ENCODE results near the gene PLCB4.

The PLCB4 gene

DNA sequence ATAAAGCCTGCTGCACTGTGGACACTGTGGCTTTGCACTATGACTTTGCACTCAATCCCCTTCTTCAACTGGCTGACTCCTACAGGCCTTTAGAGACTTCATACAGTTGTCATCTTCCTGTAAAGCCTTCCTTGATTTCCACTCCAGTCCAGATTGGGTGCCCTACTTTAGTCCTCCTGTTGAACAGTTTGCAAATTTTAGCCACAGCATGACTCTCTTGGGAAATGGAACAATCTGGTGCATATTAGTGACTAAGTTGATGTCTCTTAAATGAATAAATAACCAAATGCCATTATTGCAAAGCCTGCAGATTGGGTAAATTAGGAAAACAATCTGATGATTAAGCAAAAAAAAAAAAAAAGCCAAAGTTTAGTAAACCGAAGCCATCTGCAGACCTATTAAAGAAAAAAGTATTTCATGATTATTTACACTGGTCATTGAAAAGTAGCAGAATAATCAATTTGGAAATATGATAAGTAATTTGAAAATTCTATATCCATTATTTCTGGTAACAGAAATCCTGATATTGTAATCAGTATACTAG is 12.6 kb downstream of the PLCB4 start:
- TF ChIP-seq, protein P1, sequence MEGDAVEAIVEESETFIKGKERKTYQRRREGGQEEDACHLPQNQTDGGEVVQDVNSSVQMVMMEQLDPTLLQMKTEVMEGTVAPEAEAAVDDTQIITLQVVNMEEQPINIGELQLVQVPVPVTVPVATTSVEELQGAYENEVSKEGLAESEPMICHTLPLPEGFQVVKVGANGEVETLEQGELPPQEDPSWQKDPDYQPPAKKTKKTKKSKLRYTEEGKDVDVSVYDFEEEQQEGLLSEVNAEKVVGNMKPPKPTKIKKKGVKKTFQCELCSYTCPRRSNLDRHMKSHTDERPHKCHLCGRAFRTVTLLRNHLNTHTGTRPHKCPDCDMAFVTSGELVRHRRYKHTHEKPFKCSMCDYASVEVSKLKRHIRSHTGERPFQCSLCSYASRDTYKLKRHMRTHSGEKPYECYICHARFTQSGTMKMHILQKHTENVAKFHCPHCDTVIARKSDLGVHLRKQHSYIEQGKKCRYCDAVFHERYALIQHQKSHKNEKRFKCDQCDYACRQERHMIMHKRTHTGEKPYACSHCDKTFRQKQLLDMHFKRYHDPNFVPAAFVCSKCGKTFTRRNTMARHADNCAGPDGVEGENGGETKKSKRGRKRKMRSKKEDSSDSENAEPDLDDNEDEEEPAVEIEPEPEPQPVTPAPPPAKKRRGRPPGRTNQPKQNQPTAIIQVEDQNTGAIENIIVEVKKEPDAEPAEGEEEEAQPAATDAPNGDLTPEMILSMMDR (IDR thresholded peaks at IDR 0.05; ENCODE audit: low read depth, low read length, missing control alignments): no peak
- H3K4me3 ChIP-seq (replicated peaks; ENCODE audit: low read depth, low read length): no peak overlapping the region
- peak; percentile 31 for DNase-seq (ENCODE audit: extremely low read depth, low read depth)

DNA sequence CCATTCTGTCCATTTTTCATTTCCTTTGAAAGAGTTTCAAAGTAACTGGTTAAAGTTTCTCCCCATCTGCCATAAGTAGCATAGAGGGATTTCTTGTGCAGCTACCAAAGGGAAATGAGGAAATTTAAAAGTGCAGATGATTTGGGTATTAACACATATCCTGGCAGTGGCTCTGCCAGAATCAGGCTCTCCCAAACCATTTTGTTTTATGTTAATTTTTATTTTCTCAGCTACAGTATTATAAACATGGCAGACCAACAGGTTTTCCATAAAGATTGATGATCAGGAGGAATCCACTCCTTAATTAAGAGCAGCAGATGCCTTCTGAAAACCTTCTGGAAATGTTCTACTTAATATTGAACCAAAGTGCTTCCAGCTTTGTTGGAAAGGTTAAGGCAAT is 13.9 kb downstream of the PLCB4 start:
- TF ChIP-seq, protein P1 (IDR thresholded peaks at IDR 0.05; ENCODE audit: low read depth, low read length, missing control alignments): no peak
- no peak for DNase-seq (ENCODE audit: extremely low read depth, low read depth)
- no peak overlapping the region for H3K4me3 ChIP-seq (replicated peaks; ENCODE audit: low read depth, low read length)

DNA sequence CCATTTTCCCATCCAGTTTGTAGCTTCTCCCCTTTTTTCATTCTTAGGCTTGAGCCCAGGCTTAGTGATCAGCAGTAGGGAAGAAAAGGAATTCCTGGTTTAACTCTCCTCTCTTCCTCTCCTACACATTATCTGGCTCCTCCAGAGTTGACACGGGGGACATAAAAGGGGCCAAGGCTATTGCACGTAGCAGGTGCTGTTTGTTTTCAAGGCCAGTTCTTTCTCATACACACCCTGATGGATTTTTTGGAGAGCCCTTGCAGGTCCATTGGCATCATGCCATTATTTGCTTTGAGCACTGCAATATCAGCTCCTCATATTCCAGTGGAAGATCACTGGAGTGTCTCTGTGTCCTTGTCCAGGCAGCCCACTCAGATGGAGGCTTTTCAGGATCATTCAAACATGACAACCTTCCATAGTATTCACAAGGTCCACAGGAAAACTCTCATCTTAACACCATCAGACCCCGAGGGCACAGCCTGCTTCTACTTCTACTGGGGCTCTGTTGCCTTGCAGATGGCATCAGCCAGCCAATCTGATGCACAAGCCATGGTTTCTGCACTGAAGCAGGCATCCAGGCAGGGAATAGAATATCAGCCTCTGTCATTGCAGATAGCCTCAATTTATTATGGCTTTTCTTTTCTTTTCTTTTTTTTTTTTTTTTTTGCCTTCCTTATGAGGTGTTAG is 18.8 kb downstream of the PLCB4 start:
- DNase-seq (ENCODE audit: extremely low read depth, low read depth): no peak
- H3K4me3 ChIP-seq (replicated peaks; ENCODE audit: low read depth, low read length): no peak overlapping the region
- TF ChIP-seq, protein P1 (IDR thresholded peaks at IDR 0.05; ENCODE audit: low read depth, low read length, missing control alignments): no peak

DNA sequence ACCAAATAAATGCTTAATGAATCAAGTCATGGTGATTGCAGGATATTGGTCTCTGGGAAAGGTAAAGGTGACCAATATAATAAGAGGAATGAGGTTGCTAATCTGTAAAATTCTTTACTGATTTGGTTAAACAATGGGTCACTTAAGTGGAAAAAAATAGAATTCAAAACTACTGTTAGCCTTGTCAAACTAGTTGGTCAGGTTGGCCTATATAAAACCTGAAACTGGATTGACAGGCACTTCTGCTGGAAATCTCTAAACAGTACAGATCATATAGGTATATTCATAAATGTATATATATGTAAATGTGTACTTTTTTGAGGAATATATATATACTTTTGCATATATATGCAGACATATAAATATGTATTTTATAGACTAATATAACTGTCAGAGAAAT is 19.7 kb downstream of the PLCB4 start:
- H3K4me3 ChIP-seq (replicated peaks; ENCODE audit: low read depth, low read length): no peak overlapping the region
- no peak for DNase-seq (ENCODE audit: extremely low read depth, low read depth)
- TF ChIP-seq, protein P1 (IDR thresholded peaks at IDR 0.05; ENCODE audit: low read depth, low read length, missing control alignments): no peak

DNA sequence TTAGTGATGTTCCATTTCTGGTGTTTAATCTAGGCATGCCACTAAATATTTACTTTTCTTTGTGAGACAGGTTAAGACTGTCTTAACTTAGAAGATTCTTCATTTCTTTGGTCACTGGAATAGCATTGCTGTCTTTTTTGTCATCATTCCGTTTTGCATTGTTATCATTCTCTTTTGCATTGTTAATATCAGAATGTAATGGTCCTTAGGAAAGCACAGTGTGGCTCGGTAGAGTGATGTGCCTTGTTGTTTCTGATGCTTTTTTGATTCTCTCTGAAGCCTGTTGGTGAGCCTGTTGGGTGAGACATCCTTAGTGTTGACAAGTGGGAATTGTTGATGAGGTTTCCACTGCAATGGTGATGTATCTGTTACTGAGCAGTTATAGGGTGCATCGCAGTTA is 23.2 kb downstream of the PLCB4 start:
- DNase-seq (ENCODE audit: extremely low read depth, low read depth): no peak
- TF ChIP-seq, protein P1 (IDR thresholded peaks at IDR 0.05; ENCODE audit: low read depth, low read length, missing control alignments): no peak
- H3K4me3 ChIP-seq (replicated peaks; ENCODE audit: low read depth, low read length): no peak overlapping the region

DNA sequence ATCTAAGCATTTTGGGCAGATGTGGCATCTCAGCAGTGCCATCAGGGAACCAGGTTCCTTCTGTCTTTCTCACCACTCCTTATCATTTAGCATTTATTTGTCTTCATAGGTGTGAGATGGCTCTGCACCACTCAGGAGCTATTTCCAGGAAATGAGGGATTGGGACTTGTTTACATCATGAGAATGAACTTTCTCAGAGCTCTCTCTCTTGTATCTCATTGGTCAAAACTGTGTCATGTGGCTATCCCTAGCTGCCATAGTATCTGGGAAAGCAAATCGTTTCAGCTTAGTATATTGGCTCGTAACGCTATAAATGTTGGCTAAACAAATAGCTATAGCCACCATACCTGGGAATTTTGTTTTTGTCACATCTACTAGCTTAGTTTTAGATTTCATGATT is 23.8 kb downstream of the PLCB4 start:
- DNase-seq (ENCODE audit: extremely low read depth, low read depth): no peak
- TF ChIP-seq, protein P1 (IDR thresholded peaks at IDR 0.05; ENCODE audit: low read depth, low read length, missing control alignments): no peak
- H3K4me3 ChIP-seq (replicated peaks; ENCODE audit: low read depth, low read length): no peak overlapping the region

Data from HFF-Myc (cell line).